Stimulated activated CD4-positive, alpha-beta T cell treated with anti-CD3 and anti-CD28 coated beads, Interleukin-2, amount 100 ng/mL, for 24 hours (primary cell): ENCODE results near the gene THBS1.
A peak's percentile ranks its signal among the peaks of the same experiment; 100 is the strongest.

Source experiments
- DNase-seq, 2 donors: peaks; one replicate each; pipeline ENCODE4 v3.0.0-alpha.2; 2020

Gene THBS1

GRCh38 chr15:39580485-39581241, at the start of gene THBS1:
TSS of gene THBS1 (plus strand) at chr15:39581079. CDS start at chr15:39581858, 779 bp downstream.
- DNase-seq = peak; percentile 51 to 63

- DNase-seq = no peak
These were observed 45.9 kb upstream of the THBS1 start for GRCh38 chr15:39534996-39535395.

- DNase-seq = no peak
These were observed 45.4 kb upstream of the THBS1 start for GRCh38 chr15:39535466-39535865.

- no peak for DNase-seq
These were observed 41.9 kb upstream of the THBS1 start for GRCh38 chr15:39538936-39539335.

- no peak for DNase-seq
These were observed 41.4 kb upstream of the THBS1 start for GRCh38 chr15:39539466-39539865.

- no peak for DNase-seq
These were observed 40.8 kb upstream of the THBS1 start for GRCh38 chr15:39539973-39540558.

GRCh38 chr15:39542385-39543065, 38.4 kb upstream of the THBS1 start:
- no peak for DNase-seq

GRCh38 chr15:39543651-39544050, 37.2 kb upstream of the THBS1 start:
- no peak for DNase-seq

GRCh38 chr15:39546842-39547241, 34.0 kb upstream of the THBS1 start:
- no peak for DNase-seq

- no peak for DNase-seq
These were observed 32.3 kb upstream of the THBS1 start for GRCh38 chr15:39548561-39548960.

GRCh38 chr15:39549912-39550311, 31.0 kb upstream of the THBS1 start:
- no peak for DNase-seq

GRCh38 chr15:39551476-39551875, 29.4 kb upstream of the THBS1 start:
- no peak for DNase-seq

- no peak for DNase-seq
These were observed 28.3 kb upstream of the THBS1 start for GRCh38 chr15:39552556-39552955.

GRCh38 chr15:39553947-39554693, 26.8 kb upstream of the THBS1 start:
- no peak for DNase-seq

- no peak for DNase-seq
These were observed 26.0 kb upstream of the THBS1 start for GRCh38 chr15:39554746-39555387.

GRCh38 chr15:39555885-39556284, 25.0 kb upstream of the THBS1 start:
- no peak for DNase-seq

GRCh38 chr15:39556461-39556860, 24.4 kb upstream of the THBS1 start:
- no peak for DNase-seq

GRCh38 chr15:39558421-39558820, 22.5 kb upstream of the THBS1 start:
- DNase-seq = no peak

- DNase-seq = no peak
These were observed 15.8 kb upstream of the THBS1 start for GRCh38 chr15:39564972-39565665.

GRCh38 chr15:39565851-39566250, 15.0 kb upstream of the THBS1 start:
- no peak for DNase-seq

GRCh38 chr15:39573287-39573686, 7.6 kb upstream of the THBS1 start:
- DNase-seq = no peak

- no peak for DNase-seq
These were observed 7.0 kb upstream of the THBS1 start for GRCh38 chr15:39573844-39574243.
